HG03457 (cell line): Measurements from ENCODE around the gene ARHGEF1.

ENCODE experiments used
- ATAC-seq: cut with Tn5 transposase; IDR thresholded peaks from one replicate; pipeline ENCODE4 v1.9.1; 2021; ENCODE audit warnings: moderate number of reproducible peaks; ENCODE audit not compliant: unreplicated experiment

Gene ARHGEF1

DNA sequence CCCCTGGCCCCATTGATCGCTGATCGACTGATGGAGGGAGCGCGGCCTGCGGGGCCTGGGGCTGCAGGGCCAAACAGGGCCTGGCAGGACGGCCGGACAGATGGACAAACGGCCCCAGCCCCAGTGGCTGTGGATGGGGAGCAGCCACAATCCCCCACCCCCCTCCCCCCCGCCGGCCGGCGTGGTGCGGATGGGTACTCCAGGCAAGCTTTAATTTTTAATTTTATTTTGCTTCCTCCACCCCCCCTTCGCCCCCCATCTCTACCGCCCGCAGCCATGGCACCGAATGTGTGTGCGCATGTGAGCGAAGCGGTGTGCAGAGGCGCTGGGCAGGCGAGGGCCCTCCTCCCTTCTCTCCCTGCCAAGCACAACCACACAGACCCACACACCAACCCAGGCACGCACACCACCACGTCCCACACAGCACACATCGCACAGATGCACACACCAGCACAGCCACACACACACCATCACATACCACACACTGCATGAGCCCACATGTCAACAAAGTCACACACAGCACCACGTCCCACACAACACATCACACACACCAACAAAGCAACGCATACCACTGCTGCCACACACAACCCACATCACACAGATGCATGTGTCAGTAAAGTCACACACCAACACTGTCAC, 32.9 kb downstream of the ARHGEF1 start:
- no peak for ATAC-seq

GRCh38 chr19:41917676-41918075, 34.7 kb downstream of the ARHGEF1 start:
- no peak for ATAC-seq

DNA sequence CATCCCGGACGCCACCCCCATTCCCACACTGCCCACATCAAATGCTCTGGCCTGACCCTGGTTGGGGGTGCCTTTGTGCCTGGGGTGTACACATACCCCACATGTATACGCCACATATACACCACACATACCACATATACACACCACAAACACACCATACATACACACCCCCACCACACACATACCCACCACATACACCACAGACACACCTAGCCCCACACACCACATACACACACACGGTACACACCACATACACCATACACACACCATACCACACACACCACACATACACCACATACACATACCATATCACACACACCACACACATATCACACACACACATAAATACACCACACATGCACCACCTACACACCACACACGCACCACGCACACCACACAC, 35.1 kb downstream of the ARHGEF1 start:
- ATAC-seq, result no peak

DNA sequence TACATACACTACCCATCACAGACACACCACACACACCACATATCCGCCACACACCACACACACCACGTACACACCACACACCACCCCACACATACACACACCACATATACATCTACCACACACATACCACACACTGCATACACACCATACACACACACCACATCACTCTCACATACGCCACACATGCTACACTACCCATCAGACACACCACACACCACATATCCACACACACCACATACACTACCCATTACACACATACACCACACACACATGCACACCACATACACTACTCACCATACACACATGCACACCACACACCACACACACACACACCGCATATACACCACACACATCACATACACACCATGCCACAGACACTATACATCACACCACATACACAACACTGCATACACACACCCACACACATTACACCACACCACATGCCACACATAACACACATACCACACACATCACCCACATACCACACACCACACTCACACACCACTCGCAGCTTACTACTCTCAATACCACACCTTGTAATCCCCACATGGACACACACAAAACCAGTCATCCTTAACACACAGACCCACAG, 35.8 kb downstream of the ARHGEF1 start:
- ATAC-seq, result no peak

GRCh38 chr19:41919948-41920712, 37.1 kb downstream of the ARHGEF1 start:
- no peak for ATAC-seq

DNA sequence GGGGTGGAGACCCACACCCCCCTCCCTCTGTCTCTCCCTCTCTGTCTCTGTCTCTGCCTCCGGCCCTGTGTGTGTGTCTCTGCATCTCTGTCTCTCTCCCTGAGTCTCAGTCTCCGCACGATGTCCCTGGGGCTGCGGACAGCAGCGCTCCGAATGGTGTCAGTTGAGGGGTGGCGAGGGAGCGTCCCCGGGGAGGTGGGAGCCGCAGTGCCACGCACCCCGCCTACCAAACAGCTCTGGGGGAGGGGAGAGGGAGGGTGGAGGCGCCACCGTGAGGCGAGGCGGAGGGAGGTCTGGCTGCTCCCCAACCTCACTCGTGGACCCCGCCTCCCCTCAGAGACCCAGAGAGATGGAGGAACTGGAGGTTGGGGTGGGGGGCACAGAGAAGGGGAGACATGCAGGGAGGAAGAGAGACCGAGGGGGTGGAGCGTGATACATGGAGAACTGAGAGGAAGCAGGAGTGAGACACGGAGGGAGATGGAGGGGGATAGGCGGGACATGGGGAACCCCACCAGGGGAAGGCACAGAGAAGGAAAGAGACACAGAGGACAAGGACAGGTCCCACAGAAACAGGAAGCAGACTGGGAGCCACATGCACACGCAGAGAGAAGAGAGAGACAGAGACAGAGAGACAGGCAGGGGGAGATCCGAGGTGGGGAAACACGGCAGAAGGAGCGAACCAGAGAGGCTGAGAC, 38.0 kb downstream of the ARHGEF1 start:
- no peak for ATAC-seq

GRCh38 chr19:41921577-41922576, 38.9 kb downstream of the ARHGEF1 start:
- no peak for ATAC-seq

GRCh38 chr19:41922585-41922984, 39.6 kb downstream of the ARHGEF1 start:
- ATAC-seq, result no peak

DNA sequence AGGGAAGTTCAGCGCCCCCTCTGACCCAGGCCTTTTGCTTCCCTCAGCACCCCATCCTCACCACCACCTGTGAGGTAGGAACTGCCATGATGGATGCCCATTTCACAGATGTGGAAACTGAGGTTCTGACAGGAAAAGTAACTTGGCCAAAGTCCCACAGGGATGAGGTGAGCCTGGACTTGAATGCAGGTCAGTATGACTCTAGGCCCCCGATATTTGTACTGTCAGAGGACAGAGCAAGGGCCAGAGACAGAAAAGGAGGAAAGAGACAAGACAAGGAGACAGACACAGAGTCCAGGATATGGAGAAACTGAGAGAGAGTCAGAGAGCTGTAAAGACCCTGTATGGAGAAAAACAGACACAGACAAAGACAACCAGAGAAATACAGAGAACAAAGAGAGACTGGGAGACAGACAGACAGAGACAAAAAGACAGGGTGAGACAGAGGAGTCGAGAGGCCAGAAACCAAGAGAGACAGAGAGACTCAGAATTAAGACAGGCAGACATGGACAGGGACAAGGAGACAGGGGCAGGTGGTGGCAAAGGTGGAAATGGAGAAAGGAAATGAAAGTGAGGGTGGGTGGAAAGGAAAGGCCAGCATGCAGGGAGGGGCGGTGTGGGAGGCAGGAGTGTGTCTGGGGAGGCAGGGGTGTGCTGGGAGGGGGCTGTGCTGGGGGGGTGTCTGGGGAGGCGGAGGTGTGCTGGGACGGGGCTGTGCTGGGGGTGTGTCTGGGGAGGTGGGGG, 40.2 kb downstream of the ARHGEF1 start:
- no peak for ATAC-seq

DNA sequence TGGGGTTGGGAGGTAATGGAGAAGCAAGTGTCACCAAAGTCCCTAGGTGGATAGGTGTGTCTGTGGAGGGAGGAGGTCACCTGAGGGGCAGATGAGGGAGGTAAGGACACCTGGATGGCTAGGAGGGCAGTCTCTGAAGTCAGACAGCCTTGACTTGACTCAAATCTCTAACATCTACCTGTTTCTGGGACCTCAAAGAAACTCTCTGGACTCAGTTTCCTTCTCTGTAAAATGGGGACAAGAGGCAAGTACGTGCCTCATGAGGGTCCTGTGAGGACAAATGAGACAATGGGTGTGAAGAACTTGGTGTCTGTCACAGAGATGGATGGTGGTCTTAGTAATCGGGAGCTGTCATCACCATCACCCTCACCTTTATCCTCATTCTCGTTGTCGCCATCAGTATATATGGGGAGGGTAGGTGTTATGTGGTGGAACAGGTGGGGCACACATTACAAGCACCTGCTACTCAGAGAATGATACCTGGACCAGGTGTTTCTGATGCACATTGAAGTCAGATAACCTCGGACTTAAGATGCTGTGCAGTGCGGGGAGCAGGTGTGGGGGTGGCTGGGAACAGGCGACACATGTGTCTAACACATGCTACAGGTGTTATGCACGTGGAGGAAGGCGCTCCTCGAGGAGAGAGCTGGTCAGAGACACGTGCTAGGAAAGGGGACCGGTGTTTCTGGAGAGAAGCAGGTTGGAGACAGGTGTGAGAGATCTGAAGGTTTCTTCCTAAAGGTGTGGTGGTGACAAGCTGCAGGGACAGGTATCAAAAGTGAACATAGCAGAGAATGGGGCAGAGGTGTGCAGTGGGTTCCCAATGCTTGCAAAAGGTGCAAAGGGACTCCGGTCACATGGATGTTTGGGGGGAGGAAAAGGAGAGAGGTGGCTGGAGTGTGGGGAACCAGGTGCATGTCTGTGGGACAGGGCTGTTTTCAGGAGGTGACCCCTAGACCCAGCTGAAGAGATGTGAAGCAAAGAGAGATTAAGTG, 41.5 kb downstream of the ARHGEF1 start:
- ATAC-seq, result no peak

GRCh38 chr19:41925208-41926003, 42.4 kb downstream of the ARHGEF1 start:
- no peak for ATAC-seq

GRCh38 chr19:41926028-41926762, 43.2 kb downstream of the ARHGEF1 start:
- no peak for ATAC-seq

DNA sequence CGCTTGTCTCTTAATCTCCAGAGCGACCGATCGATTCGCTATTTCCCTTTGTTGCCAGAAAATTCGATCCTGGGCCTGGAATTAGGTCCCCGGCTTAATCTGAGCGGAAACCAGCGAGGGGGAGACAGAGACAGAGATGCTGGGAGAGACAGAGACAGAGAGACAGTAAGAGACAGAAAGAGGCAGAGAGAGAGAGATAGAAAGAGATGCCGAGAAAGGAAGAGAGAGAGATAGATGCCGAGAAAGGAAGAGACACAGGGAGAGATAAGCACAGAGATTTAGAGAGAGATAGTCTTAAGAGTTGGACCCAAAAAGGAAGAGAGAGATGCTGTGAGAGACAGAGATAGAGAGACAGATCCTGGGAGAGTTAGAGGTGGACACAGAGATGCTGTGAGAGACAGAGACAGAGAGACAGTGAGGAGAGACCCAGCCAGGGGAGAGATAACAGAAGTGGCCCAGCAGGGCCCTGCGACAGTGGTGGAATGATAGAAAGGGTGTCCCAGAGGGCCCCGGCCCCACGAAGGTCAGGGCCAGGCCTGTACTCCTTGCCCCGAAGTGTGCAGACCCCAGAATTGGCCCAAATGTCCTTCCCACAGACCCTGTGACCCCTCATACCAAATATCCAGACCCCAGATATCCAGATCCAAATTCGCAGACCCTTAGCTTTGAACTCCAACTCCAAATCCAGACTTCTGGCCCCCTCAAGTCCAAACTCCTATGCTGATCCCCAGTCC, 43.9 kb downstream of the ARHGEF1 start:
- no peak for ATAC-seq

DNA sequence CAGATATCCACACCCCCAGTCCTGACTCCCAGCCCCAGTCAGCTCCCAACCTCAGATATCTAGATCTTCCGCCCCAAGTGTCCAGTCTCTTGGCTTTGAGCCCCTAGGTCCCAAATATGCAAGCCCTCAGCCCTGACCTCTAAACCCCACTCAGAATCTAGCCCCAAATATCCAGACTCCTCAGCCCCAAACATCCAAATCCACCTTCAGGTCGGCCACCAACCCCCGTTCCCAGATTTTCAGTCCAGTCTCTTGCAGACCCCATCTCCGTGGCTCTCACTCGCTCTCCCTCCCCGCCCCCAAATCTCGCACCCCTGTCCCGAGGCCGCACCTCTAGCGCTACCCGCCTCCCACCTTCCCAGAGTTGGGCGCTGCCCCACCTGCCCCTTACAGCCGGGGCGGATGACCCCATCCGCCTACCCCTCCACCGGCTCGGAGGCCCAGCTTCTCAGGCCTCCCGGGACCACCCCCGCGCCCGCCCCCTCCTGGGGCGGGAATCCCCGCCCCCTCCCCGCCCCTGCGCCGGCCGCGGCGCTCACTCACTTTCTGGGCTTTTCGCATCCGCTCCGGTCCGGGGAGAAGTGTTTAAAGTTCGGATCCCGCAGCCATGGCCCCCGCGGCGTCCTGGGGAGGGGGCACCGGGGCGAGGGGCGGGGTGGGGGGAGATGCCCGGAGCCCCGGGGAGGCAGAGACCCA, 44.7 kb downstream of the ARHGEF1 start:
- no peak for ATAC-seq

DNA sequence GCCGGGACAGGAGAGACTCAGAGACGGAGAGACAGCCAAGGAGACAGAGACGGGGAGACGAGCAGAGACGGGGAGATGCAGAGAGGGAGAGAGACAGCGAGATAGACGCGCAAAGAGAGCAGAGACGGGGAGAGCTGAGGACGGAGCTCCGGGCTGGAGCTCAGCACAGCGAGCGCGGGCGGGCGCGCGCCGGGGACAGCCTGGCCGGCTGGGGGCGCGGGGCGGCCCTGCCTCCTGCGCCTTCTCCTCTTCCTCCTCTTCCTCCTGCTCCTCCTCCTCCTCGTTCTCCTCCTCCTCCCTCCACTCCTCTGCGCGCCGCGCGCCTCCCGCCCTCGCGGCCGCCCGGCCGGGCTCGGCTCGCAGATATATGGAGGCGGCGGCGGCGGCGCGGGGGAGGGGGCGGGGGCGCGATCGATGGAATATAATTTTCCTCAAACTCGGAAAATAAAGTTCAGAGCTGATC, 45.3 kb downstream of the ARHGEF1 start, which contains the start of gene ERFL:
ERFL (minus strand) TSS at position 229 of the 463 bp plus-strand sequence. CDS start 15,530 bp downstream, outside the sequence.
- no peak for ATAC-seq
